Measurements from ENCODE around the gene GSDME. TPM values are rescaled to one million over a fixed set of nuclear protein-coding genes. Genes with fewer than 3 reads are reported as not detected.

GSDME gene
- total and polyA plus RNA-seq, 10 of the 15 experiments (the other 5 are each of a cell fraction or from before 2014, with no cell fraction given), result 23.7 to 245 (median 128) TPM

DNA sequence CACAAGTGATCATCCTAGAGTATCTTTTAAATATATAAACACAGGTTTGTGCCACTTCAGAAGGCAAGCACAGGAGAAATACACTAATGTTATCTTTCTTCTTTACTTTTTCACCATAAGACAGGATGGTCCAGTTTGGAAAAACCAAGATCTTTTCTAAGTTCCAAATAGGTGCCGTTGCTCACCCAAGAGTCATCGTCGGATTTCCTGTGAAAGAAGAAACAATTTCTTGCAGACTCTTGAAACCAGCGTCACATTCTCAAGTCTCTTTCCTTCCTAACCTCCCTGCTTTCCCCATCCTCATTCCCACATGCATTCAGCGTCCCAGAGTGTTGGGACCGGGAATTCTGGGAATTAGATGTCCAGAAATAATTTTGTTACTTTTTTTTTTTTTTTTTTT is 42.8 kb upstream of the GSDME start:
- no peaks in the 10 kb centered on the region for H3K4me1 ChIP-seq (ENCODE audit: control insufficient read depth, insufficient read depth, low read length)
- in situ Hi-C loops (cut with MboI), result no loop called here
- 100% methylated on average over 6 of the region's 6 CpGs for WGBS (ENCODE audit: insufficient coverage, insufficient replicate concordance, low lambda C conversion rate, missing lambda C conversion rate)
- H3K9me3 ChIP-seq (replicated peaks; ENCODE audit: control insufficient read depth, insufficient read depth, low read length), result no peaks in the 10 kb centered on the region
- no peak for DNase-seq (ENCODE audit: low read depth, low spot score)
- H3K9ac ChIP-seq (ENCODE audit: control insufficient read depth, insufficient read depth, low read length), result no peak overlapping the region
- ChIA-PET SMC1A (ENCODE audit: uncharacterized antibody, unreplicated experiment) (no interaction called here), RAD21 (ENCODE audit: unreplicated experiment) (interaction anchor here (1.1 kb wide), 1 partner anchor 12 kb away, joined by 4 read pairs; no protein-coding TSS in a partner anchor), POLR2A (no interaction called here), CTCF (interaction anchor here (0.6 to 1.7 kb wide), 5 partner anchors 13 to 350 kb away, joined by 3 to 11 read pairs (median 3); no protein-coding TSS in a partner anchor)
- FAIRE-seq, result no peak
- no peak overlapping the region for H3K4me2 ChIP-seq (ENCODE audit: control insufficient read depth, insufficient read depth)
- no peak for ATAC-seq
- H3K36me3 ChIP-seq (ENCODE audit: control insufficient read depth in 2 of 2, insufficient read depth in 2 of 2, low read length in 1 of 2), result peaks cover 4 to 14% of the 10 kb centered on the region in 2 experiments
- H3K79me2 ChIP-seq (ENCODE audit: control insufficient read depth, insufficient read depth, low read length), result no peaks in the 10 kb centered on the region
- no peak overlapping the region for H2AFZ ChIP-seq (ENCODE audit: control insufficient read depth, low read depth, low read length)
- H3K27ac ChIP-seq (ENCODE audit: control insufficient read depth, insufficient read depth), result no peak overlapping the region
- intact Hi-C loops (cut with micrococcal nuclease; ENCODE audit: unreplicated experiment), result no loop called here
- H3K27me3 ChIP-seq (replicated peaks in 1 of 2; ENCODE audit: control insufficient read depth in 2 of 2, insufficient read depth in 2 of 2, low read length in 1 of 2), result no peaks in the 10 kb centered on the region
- BruUV-seq (replicated peaks), result no TSS peak
- TF ChIP-seq, protein P1, sequence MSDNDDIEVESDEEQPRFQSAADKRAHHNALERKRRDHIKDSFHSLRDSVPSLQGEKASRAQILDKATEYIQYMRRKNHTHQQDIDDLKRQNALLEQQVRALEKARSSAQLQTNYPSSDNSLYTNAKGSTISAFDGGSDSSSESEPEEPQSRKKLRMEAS (IDR thresholded peaks at IDR 0.05; ENCODE audit: low read depth, low read length), result no peak
- TF ChIP-seq EZH2 (IDR thresholded peaks at IDR 0.05; ENCODE audit: borderline replicate concordance, control insufficient read depth, low read depth, low read length) (no peak), SIX5 (IDR thresholded peaks at IDR 0.05; ENCODE audit: low read depth, low read length, severe bottlenecking) (no peak), ESRRA (IDR thresholded peaks at IDR 0.05; ENCODE audit: low read length) (no peak), GATAD2B (conservative IDR thresholded peaks at IDR 0.05; ENCODE audit: low read depth) (no peak), JUND (IDR thresholded peaks at IDR 0.05; ENCODE audit: low read depth, low read length) (no peak), EGR1 (IDR thresholded peaks at IDR 0.05; ENCODE audit: borderline replicate concordance in 1 of 2, low read depth in 2 of 2, low read length in 2 of 2) (no peak), DPF2 (IDR thresholded peaks at IDR 0.05) (no peak), SUPT20H (IDR thresholded peaks at IDR 0.05; ENCODE audit: borderline replicate concordance, control insufficient read depth, low read depth, low read length) (no peak), KLF5 (IDR thresholded peaks at IDR 0.05; ENCODE audit: partially characterized antibody) (no peak), FOXK2 (IDR thresholded peaks at IDR 0.05) (no peak)
- TF ChIP-seq, protein P2, sequence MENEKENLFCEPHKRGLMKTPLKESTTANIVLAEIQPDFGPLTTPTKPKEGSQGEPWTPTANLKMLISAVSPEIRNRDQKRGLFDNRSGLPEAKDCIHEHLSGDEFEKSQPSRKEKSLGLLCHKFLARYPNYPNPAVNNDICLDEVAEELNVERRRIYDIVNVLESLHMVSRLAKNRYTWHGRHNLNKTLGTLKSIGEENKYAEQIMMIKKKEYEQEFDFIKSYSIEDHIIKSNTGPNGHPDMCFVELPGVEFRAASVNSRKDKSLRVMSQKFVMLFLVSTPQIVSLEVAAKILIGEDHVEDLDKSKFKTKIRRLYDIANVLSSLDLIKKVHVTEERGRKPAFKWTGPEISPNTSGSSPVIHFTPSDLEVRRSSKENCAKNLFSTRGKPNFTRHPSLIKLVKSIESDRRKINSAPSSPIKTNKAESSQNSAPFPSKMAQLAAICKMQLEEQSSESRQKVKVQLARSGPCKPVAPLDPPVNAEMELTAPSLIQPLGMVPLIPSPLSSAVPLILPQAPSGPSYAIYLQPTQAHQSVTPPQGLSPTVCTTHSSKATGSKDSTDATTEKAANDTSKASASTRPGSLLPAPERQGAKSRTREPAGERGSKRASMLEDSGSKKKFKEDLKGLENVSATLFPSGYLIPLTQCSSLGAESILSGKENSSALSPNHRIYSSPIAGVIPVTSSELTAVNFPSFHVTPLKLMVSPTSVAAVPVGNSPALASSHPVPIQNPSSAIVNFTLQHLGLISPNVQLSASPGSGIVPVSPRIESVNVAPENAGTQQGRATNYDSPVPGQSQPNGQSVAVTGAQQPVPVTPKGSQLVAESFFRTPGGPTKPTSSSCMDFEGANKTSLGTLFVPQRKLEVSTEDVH (IDR thresholded peaks at IDR 0.05; ENCODE audit: low read depth, partially characterized antibody), result no peak
- TF ChIP-seq, protein P3, sequence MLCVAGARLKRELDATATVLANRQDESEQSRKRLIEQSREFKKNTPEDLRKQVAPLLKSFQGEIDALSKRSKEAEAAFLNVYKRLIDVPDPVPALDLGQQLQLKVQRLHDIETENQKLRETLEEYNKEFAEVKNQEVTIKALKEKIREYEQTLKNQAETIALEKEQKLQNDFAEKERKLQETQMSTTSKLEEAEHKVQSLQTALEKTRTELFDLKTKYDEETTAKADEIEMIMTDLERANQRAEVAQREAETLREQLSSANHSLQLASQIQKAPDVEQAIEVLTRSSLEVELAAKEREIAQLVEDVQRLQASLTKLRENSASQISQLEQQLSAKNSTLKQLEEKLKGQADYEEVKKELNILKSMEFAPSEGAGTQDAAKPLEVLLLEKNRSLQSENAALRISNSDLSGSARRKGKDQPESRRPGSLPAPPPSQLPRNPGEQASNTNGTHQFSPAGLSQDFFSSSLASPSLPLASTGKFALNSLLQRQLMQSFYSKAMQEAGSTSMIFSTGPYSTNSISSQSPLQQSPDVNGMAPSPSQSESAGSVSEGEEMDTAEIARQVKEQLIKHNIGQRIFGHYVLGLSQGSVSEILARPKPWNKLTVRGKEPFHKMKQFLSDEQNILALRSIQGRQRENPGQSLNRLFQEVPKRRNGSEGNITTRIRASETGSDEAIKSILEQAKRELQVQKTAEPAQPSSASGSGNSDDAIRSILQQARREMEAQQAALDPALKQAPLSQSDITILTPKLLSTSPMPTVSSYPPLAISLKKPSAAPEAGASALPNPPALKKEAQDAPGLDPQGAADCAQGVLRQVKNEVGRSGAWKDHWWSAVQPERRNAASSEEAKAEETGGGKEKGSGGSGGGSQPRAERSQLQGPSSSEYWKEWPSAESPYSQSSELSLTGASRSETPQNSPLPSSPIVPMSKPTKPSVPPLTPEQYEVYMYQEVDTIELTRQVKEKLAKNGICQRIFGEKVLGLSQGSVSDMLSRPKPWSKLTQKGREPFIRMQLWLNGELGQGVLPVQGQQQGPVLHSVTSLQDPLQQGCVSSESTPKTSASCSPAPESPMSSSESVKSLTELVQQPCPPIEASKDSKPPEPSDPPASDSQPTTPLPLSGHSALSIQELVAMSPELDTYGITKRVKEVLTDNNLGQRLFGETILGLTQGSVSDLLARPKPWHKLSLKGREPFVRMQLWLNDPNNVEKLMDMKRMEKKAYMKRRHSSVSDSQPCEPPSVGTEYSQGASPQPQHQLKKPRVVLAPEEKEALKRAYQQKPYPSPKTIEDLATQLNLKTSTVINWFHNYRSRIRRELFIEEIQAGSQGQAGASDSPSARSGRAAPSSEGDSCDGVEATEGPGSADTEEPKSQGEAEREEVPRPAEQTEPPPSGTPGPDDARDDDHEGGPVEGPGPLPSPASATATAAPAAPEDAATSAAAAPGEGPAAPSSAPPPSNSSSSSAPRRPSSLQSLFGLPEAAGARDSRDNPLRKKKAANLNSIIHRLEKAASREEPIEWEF (IDR thresholded peaks at IDR 0.05; ENCODE audit: insufficient replicate concordance, low read depth, low read length), result no peak
- TF ChIP-seq, protein P4, sequence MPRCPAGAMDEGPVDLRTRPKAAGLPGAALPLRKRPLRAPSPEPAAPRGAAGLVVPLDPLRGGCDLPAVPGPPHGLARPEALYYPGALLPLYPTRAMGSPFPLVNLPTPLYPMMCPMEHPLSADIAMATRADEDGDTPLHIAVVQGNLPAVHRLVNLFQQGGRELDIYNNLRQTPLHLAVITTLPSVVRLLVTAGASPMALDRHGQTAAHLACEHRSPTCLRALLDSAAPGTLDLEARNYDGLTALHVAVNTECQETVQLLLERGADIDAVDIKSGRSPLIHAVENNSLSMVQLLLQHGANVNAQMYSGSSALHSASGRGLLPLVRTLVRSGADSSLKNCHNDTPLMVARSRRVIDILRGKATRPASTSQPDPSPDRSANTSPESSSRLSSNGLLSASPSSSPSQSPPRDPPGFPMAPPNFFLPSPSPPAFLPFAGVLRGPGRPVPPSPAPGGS (IDR thresholded peaks at IDR 0.05; ENCODE audit: borderline replicate concordance, insufficient read depth, low read depth, low read length, poor library complexity, severe bottlenecking), result no peak
- H4K20me1 ChIP-seq (ENCODE audit: control insufficient read depth, insufficient read depth), result no peaks in the 10 kb centered on the region
- no peak overlapping the region for H3K4me3 ChIP-seq
